Measurements from ENCODE around the gene ATM.

Gene ATM

DNA sequence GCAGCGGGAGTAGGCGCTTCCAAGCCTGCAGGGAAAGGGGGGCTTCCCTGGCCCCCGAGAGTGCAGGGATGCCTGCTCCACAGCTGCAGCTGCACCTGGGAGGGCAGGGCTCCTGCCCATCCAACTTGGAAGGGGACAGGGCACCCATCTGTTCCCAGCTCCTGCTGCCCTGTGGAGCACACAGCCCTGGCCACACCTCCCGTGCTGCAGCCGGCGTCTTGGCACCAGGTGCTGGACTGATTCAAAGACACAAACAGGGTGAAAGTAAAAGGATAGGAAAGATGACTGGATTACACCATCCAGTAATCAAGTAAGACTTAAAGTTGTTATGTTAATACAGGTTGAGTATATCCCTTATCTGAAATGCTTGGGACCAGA lies 15.2 kb upstream of the ATM start:
- TF ChIP-seq EZH2 (IDR thresholded peaks at IDR 0.05; ENCODE audit: borderline replicate concordance, low read depth, low read length, severe bottlenecking), result no peak
- TF ChIP-seq, protein P1, sequence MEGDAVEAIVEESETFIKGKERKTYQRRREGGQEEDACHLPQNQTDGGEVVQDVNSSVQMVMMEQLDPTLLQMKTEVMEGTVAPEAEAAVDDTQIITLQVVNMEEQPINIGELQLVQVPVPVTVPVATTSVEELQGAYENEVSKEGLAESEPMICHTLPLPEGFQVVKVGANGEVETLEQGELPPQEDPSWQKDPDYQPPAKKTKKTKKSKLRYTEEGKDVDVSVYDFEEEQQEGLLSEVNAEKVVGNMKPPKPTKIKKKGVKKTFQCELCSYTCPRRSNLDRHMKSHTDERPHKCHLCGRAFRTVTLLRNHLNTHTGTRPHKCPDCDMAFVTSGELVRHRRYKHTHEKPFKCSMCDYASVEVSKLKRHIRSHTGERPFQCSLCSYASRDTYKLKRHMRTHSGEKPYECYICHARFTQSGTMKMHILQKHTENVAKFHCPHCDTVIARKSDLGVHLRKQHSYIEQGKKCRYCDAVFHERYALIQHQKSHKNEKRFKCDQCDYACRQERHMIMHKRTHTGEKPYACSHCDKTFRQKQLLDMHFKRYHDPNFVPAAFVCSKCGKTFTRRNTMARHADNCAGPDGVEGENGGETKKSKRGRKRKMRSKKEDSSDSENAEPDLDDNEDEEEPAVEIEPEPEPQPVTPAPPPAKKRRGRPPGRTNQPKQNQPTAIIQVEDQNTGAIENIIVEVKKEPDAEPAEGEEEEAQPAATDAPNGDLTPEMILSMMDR (IDR thresholded peaks at IDR 0.05; ENCODE audit: borderline replicate concordance, extremely low read depth, low read length, poor library complexity, severe bottlenecking), result no peak
- peaks cover 67% of the 10 kb centered on the region for H3K9me3 ChIP-seq (ENCODE audit: insufficient read depth, low read length, severe bottlenecking)
- H3K79me2 ChIP-seq (ENCODE audit: insufficient read depth, low read length), result peaks cover 100% of the 10 kb centered on the region
- 0 out of 2 replicates have a peak, but pooled peaks cover 13% of the 10 kb centered on the region for H4K20me1 ChIP-seq (ENCODE audit: insufficient read depth, low read length)
- no peak overlapping the region for H3K27ac ChIP-seq (ENCODE audit: low read length)
- no peak overlapping the region for H3K4me3 ChIP-seq (ENCODE audit: low read depth in 1 of 2, low read length in 2 of 2)
- H2AFZ ChIP-seq (ENCODE audit: low read depth, low read length), result no peak overlapping the region
- DNase-seq, result no peak
- no peaks in the 10 kb centered on the region for H3K27me3 ChIP-seq (ENCODE audit: insufficient read depth, low read length, poor library complexity)
- H3K9ac ChIP-seq (ENCODE audit: low read depth, low read length), result no peak overlapping the region
- peaks cover 96% of the 10 kb centered on the region for H3K36me3 ChIP-seq (ENCODE audit: insufficient read depth, low read length)
- no peak overlapping the region for H3K4me2 ChIP-seq (ENCODE audit: insufficient read depth, low read length)
- H3K4me1 ChIP-seq (ENCODE audit: insufficient read depth, low read length), result no peaks in the 10 kb centered on the region
- ATAC-seq (ENCODE audit: insufficient read depth, low read depth), result no peak

GRCh38 chr11:108210441-108210840 lies 12.4 kb upstream of the ATM start:
- TF ChIP-seq, protein P1 (IDR thresholded peaks at IDR 0.05; ENCODE audit: borderline replicate concordance, extremely low read depth, low read length, poor library complexity, severe bottlenecking), result no peak
- no peak for TF ChIP-seq EZH2 (IDR thresholded peaks at IDR 0.05; ENCODE audit: borderline replicate concordance, low read depth, low read length, severe bottlenecking)
- Histone ChIP-seq H3K4me2 (ENCODE audit: insufficient read depth, low read length) (no peak overlapping the region), H2AFZ (ENCODE audit: low read depth, low read length) (no peak overlapping the region), H3K27ac (ENCODE audit: low read length) (no peak overlapping the region), H3K4me1 (ENCODE audit: insufficient read depth, low read length) (no peaks in the 10 kb centered on the region), H3K36me3 (ENCODE audit: insufficient read depth, low read length) (peaks cover 98% of the 10 kb centered on the region), H3K9ac (ENCODE audit: low read depth, low read length) (no peak overlapping the region), H3K9me3 (ENCODE audit: insufficient read depth, low read length, severe bottlenecking) (peaks cover 54% of the 10 kb centered on the region), H3K27me3 (ENCODE audit: insufficient read depth, low read length, poor library complexity) (no peaks in the 10 kb centered on the region), H3K79me2 (ENCODE audit: insufficient read depth, low read length) (peaks cover 100% of the 10 kb centered on the region), H3K4me3 (ENCODE audit: low read depth in 1 of 2, low read length in 2 of 2) (no peak overlapping the region), H4K20me1 (ENCODE audit: insufficient read depth, low read length) (peaks cover 10% of the 10 kb centered on the region; the same call in 1 of the 2 replicates)
- ATAC-seq (ENCODE audit: insufficient read depth, low read depth) (no peak), DNase-seq (no peak)

DNA sequence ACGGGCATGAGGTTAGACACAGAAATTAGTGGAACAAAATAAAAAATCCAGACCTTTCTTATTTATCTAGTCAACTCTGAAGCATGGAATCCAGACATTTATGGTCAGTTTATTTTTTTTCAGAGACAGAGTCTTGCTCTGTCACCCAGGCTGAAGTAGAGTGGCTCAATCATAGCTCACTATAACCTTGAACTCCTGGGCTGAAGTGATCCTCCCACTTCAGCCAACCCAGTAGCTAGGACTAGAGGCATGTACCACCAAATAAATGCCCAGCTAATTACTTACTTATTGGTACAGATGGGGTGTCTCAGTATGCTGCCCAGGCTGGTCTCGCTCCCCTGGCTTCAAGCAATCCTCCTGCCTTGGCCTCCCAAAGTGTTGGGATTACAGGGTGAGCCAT lies 9.1 kb upstream of the ATM start:
- Histone ChIP-seq H3K9me3 (ENCODE audit: insufficient read depth, low read length, severe bottlenecking) (peaks cover 24% of the 10 kb centered on the region), H3K27ac (ENCODE audit: low read length) (no peak overlapping the region), H4K20me1 (ENCODE audit: insufficient read depth, low read length) (peaks cover 18% of the 10 kb centered on the region; the same call in 1 of the 2 replicates), H3K36me3 (ENCODE audit: insufficient read depth, low read length) (peaks cover 84% of the 10 kb centered on the region), H2AFZ (ENCODE audit: low read depth, low read length) (no peak overlapping the region), H3K9ac (ENCODE audit: low read depth, low read length) (no peak overlapping the region), H3K27me3 (ENCODE audit: insufficient read depth, low read length, poor library complexity) (no peaks in the 10 kb centered on the region), H3K4me3 (ENCODE audit: low read depth in 1 of 2, low read length in 2 of 2) (no peak overlapping the region), H3K79me2 (ENCODE audit: insufficient read depth, low read length) (peaks cover 100% of the 10 kb centered on the region), H3K4me1 (ENCODE audit: insufficient read depth, low read length) (peaks cover 14% of the 10 kb centered on the region; the same call in 1 of the 2 replicates), H3K4me2 (ENCODE audit: insufficient read depth, low read length) (no peak overlapping the region)
- TF ChIP-seq, protein P1 (IDR thresholded peaks at IDR 0.05; ENCODE audit: borderline replicate concordance, extremely low read depth, low read length, poor library complexity, severe bottlenecking), result no peak
- TF ChIP-seq EZH2 (IDR thresholded peaks at IDR 0.05; ENCODE audit: borderline replicate concordance, low read depth, low read length, severe bottlenecking), result no peak
- ATAC-seq (ENCODE audit: insufficient read depth, low read depth) (no peak), DNase-seq (no peak)

DNA sequence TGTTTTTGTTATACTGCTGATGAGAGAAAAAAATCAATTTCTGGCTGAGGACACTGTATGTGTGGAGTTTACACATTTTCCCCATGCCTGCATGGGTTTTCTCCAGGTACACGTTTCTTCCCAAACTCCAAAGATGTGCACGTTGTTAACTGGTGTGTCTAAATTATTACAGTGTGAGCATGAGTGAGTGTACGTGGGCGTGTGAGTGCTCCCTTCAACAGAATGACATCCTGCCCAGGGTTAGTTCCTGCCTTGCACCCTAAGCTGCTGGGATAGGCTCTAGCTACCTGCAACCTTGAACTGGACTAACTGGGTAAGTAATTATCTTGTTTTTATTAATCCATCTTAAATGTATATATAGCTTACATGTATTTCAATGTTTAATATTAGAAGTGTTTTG lies 5.9 kb upstream of the ATM start:
- Histone ChIP-seq H3K4me1 (ENCODE audit: insufficient read depth, low read length) (peaks cover 39% of the 10 kb centered on the region), H3K27me3 (ENCODE audit: insufficient read depth, low read length, poor library complexity) (no peaks in the 10 kb centered on the region), H3K27ac (ENCODE audit: low read length) (no peak overlapping the region), H3K9ac (ENCODE audit: low read depth, low read length) (no peak overlapping the region), H3K36me3 (ENCODE audit: insufficient read depth, low read length) (peaks cover 69% of the 10 kb centered on the region), H3K9me3 (ENCODE audit: insufficient read depth, low read length, severe bottlenecking) (peaks cover 2% of the 10 kb centered on the region), H2AFZ (ENCODE audit: low read depth, low read length) (no peak overlapping the region), H3K4me2 (ENCODE audit: insufficient read depth, low read length) (peak overlapping the region; percentile 18; the same call in 1 of the 2 replicates), H3K79me2 (ENCODE audit: insufficient read depth, low read length) (peaks cover 100% of the 10 kb centered on the region), H3K4me3 (ENCODE audit: low read depth in 1 of 2, low read length in 2 of 2) (no peak overlapping the region), H4K20me1 (ENCODE audit: insufficient read depth, low read length) (peaks cover 33% of the 10 kb centered on the region)
- ATAC-seq (ENCODE audit: insufficient read depth, low read depth) (no peak), DNase-seq (no peak)
- no peak for TF ChIP-seq EZH2 (IDR thresholded peaks at IDR 0.05; ENCODE audit: borderline replicate concordance, low read depth, low read length, severe bottlenecking)

Measured in DND-41 (cell line).